HG02798 (cell line): ENCODE measurements around the gene C9orf153.

Source experiments
- ATAC-seq: cut with Tn5 transposase; IDR thresholded peaks from one replicate; pipeline ENCODE4 v1.9.1; 2021; ENCODE audit warnings: mild to moderate bottlenecking; ENCODE audit not compliant: unreplicated experiment, poor library complexity

Gene C9orf153

GRCh38 chr9:86274821-86275643, 15.6 kb upstream of the C9orf153 start:
- ATAC-seq, result no peak

GRCh38 chr9:86272221-86272620, 12.8 kb upstream of the C9orf153 start:
- ATAC-seq, result no peak

- ATAC-seq, result no peak
Observed at GRCh38 chr9:86263876-86264275, 4.4 kb upstream of the C9orf153 start.

GRCh38 chr9:86262492-86262891, 3.0 kb upstream of the C9orf153 start:
- no peak for ATAC-seq

GRCh38 chr9:86257391-86257790, 2.1 kb downstream of the C9orf153 start:
- ATAC-seq, result no peak

GRCh38 chr9:86256653-86257052, 2.8 kb downstream of the C9orf153 start:
- no peak for ATAC-seq

GRCh38 chr9:86253577-86253976, 5.9 kb downstream of the C9orf153 start:
- ATAC-seq, result no peak

- no peak for ATAC-seq
Observed at GRCh38 chr9:86252870-86253269, 6.6 kb downstream of the C9orf153 start.

GRCh38 chr9:86250123-86250522, 9.3 kb downstream of the C9orf153 start:
- ATAC-seq, result no peak

GRCh38 chr9:86248746-86249145, 10.7 kb downstream of the C9orf153 start:
- no peak for ATAC-seq

- peak; percentile 77 for ATAC-seq
Observed at GRCh38 chr9:86246752-86247161, 12.7 kb downstream of the C9orf153 start.

GRCh38 chr9:86242071-86242470, 17.4 kb downstream of the C9orf153 start:
- no peak for ATAC-seq

GRCh38 chr9:86241216-86241615, 18.2 kb downstream of the C9orf153 start:
- ATAC-seq, result no peak

GRCh38 chr9:86238861-86239770, 20.3 kb downstream of the C9orf153 start:
- no peak for ATAC-seq

- ATAC-seq, result no peak
Observed at GRCh38 chr9:86230858-86231257, 28.6 kb downstream of the C9orf153 start.

- ATAC-seq, result no peak
Observed at GRCh38 chr9:86222667-86223066, 36.8 kb downstream of the C9orf153 start.

GRCh38 chr9:86219606-86220005, 39.9 kb downstream of the C9orf153 start:
- no peak for ATAC-seq

- ATAC-seq, result no peak
Observed at GRCh38 chr9:86217076-86217755, 42.2 kb downstream of the C9orf153 start.

- no peak for ATAC-seq
Observed at GRCh38 chr9:86207193-86207592, 52.3 kb downstream of the C9orf153 start.

- ATAC-seq, result peak; percentile 80
Observed at GRCh38 chr9:86202338-86202882, 57.0 kb downstream of the C9orf153 start.
